HEK293T (cell line): ENCODE measurements around the gene THSD4.

Experiments
- ARNT ChIP-seq: fragments of 450-650 bp; IDR thresholded peaks from 2 replicates; pipeline ENCODE4 v1.6.1; 2017; ENCODE audit warnings: mild to moderate bottlenecking
- BHLHE40 ChIP-seq: fragments of 450-650 bp; IDR thresholded peaks from 2 replicates; pipeline ENCODE4 v1.6.1; 2016; ENCODE audit warnings: mild to moderate bottlenecking, moderate library complexity, borderline replicate concordance
- CTBP1 ChIP-seq: fragments of 450-650 bp; IDR thresholded peaks from 2 replicates; pipeline ENCODE4 v1.6.1; 2016; ENCODE audit warnings: borderline replicate concordance
- ELF4 ChIP-seq: fragments of 450-650 bp; IDR thresholded peaks from 2 replicates; pipeline ENCODE4 v1.6.1; 2017; ENCODE audit warnings: antibody characterized with exemption
- FOXA1 ChIP-seq: fragments of 450-650 bp; IDR thresholded peaks from 2 replicates; pipeline ENCODE4 v1.6.1; 2016; ENCODE audit warnings: mild to moderate bottlenecking
- FOXM1 ChIP-seq: fragments of 450-650 bp; IDR thresholded peaks from 2 replicates; pipeline ENCODE4 v1.6.1; 2017; ENCODE audit warnings: mild to moderate bottlenecking, borderline replicate concordance
- HDGF ChIP-seq: fragments of 450-650 bp; IDR thresholded peaks from 2 replicates; pipeline ENCODE4 v1.6.1; 2017; ENCODE audit warnings: antibody characterized with exemption, borderline replicate concordance
- L3MBTL2 ChIP-seq: fragments of 450-650 bp; conservative IDR thresholded peaks from 2 replicates; pipeline ENCODE4 v1.6.1; 2016; ENCODE audit warnings: mild to moderate bottlenecking
- LEF1 ChIP-seq: fragments of 450-650 bp; IDR thresholded peaks from 2 replicates; pipeline ENCODE4 v1.6.1; 2017; ENCODE audit warnings: mild to moderate bottlenecking, borderline replicate concordance
- NFRKB ChIP-seq: fragments of 450-650 bp; IDR thresholded peaks from 2 replicates; pipeline ENCODE4 v1.6.1; 2016; ENCODE audit warnings: mild to moderate bottlenecking, moderate library complexity
- SP1 ChIP-seq: fragments of 450-650 bp; IDR thresholded peaks from 2 replicates; pipeline ENCODE4 v1.6.1; 2017
- SUZ12 ChIP-seq: fragments of 450-650 bp; IDR thresholded peaks from 2 replicates; pipeline ENCODE4 v1.6.1; 2016; ENCODE audit warnings: mild to moderate bottlenecking
- TARDBP ChIP-seq: fragments of 450-650 bp; IDR thresholded peaks from 2 replicates; pipeline ENCODE4 v1.6.1; 2016

DNA sequence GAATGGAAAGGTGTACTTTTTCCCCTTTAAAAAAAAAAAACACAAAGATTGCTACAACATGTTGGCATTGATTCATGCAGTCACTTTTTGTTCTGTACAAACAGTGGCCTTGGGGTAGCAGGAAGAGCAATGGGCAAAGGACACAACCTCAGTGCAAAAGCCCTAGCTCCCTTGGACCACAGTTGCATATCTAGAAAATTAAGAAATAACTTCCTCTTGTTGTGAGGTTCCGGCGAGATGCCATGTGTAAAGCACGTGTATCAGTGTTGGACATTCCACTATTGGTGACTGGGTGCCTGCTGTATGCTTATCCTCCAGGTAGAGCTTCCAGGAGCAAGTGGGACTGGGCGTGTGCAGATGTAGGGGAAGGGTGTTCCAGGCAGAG lies 164.5 kb downstream of the THSD4 start:
- TF ChIP-seq FOXA1 (no peak), FOXM1 (no peak), L3MBTL2 (no peak), HDGF (no peak), ARNT (no peak), NFRKB (no peak), SP1 (no peak), TARDBP (no peak), LEF1 (no peak), BHLHE40 (no peak), ELF4 (no peak), CTBP1 (no peak), SUZ12 (no peak)
